ENCODE data around the gene IQGAP2.
A peak's percentile ranks its signal among the peaks of the same experiment; 100 is the strongest.

The IQGAP2 gene

GRCh38 chr5:76532973-76533372, 129.9 kb downstream of the IQGAP2 start:
- TF ChIP-seq, protein P1, sequence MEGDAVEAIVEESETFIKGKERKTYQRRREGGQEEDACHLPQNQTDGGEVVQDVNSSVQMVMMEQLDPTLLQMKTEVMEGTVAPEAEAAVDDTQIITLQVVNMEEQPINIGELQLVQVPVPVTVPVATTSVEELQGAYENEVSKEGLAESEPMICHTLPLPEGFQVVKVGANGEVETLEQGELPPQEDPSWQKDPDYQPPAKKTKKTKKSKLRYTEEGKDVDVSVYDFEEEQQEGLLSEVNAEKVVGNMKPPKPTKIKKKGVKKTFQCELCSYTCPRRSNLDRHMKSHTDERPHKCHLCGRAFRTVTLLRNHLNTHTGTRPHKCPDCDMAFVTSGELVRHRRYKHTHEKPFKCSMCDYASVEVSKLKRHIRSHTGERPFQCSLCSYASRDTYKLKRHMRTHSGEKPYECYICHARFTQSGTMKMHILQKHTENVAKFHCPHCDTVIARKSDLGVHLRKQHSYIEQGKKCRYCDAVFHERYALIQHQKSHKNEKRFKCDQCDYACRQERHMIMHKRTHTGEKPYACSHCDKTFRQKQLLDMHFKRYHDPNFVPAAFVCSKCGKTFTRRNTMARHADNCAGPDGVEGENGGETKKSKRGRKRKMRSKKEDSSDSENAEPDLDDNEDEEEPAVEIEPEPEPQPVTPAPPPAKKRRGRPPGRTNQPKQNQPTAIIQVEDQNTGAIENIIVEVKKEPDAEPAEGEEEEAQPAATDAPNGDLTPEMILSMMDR (IDR thresholded peaks at IDR 0.05; ENCODE audit: low read depth, low read length), result no peak
- H3K36me3 ChIP-seq, result no peaks in the 10 kb centered on the region
- DNase-seq, result no peak
- no peaks in the 10 kb centered on the region for H3K9me3 ChIP-seq
- H3K4me3 ChIP-seq (ENCODE audit: low read depth, low read length), result no peak overlapping the region
- H3K4me1 ChIP-seq, result no peaks in the 10 kb centered on the region
- peaks cover 3% of the 10 kb centered on the region; the same call in 1 of the 2 replicates for H3K27me3 ChIP-seq

DNA sequence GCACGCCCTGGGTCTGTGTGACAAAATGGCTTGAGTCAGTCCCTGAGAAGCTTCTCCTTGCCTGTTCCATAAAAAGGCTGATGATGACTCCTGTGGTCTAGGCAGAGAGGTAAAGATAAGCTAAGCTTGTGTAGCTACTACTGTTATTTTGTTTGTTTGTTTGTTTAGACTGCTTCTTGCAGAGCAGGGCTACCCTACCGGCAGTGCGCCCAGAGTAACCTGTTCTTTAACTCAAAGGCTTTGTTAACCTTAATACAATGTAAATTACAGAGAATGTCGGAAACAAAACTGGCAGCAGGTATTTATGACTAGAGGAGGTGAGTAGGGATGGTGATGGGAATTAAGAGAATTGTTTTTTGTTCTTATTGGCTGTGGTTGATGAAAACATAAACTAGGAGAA, 132.5 kb downstream of the IQGAP2 start:
- Histone ChIP-seq H3K4me1 (no peaks in the 10 kb centered on the region), H3K4me3 (ENCODE audit: low read depth, low read length) (no peak overlapping the region), H3K27me3 (no peaks in the 10 kb centered on the region), H3K9me3 (no peaks in the 10 kb centered on the region), H3K36me3 (no peaks in the 10 kb centered on the region)
- TF ChIP-seq, protein P1 (IDR thresholded peaks at IDR 0.05; ENCODE audit: low read depth, low read length), result no peak
- DNase-seq, result no peak

DNA sequence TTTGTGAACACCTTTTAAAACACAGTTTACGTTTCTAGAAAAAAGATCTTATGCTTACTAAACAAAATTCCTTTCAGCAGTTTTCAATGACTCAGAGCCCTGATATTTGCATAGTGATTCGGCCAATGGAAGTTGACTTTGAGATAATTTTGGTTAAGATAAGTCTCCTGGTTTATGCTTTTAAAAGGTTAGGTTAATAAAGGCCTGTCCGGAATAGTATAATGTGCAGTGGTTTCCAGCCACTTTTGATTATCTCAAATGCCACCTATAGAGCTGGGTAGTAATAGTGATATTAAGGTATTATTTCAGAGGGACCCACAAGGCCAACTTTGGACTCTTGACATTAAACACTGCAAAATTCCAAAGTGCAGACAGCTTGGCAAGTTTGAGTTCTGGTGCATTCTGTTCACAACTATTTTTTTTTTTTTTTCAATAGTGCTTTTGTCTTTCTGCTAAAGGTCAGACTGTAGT, 134.0 kb downstream of the IQGAP2 start:
- no peak for DNase-seq
- Histone ChIP-seq H3K4me3 (ENCODE audit: low read depth, low read length) (no peak overlapping the region), H3K9me3 (no peaks in the 10 kb centered on the region), H3K36me3 (no peaks in the 10 kb centered on the region), H3K4me1 (no peaks in the 10 kb centered on the region), H3K27me3 (no peaks in the 10 kb centered on the region)
- TF ChIP-seq, protein P1 (IDR thresholded peaks at IDR 0.05; ENCODE audit: low read depth, low read length), result no peak

DNA sequence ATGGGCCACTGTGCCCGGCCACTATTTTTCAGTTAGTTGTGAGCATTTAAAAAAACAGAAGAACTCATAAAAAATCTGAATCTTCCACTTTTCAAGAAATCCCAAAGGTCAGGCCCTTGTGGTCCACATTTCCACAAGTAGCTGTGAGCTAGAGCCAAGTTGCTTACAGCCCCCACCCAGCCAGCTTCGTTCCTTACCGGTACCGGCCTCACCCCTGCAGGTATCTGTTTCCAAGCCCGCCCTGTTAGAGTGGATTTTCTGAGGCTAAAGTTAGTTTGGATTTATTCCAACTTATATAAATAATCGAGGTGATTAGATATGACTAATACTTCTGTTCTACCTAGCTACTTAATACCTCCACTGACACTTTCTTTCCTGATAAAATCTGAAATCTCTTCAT, 139.2 kb downstream of the IQGAP2 start:
- TF ChIP-seq, protein P1 (IDR thresholded peaks at IDR 0.05; ENCODE audit: low read depth, low read length), result no peak
- no peaks in the 10 kb centered on the region for H3K27me3 ChIP-seq
- no peaks in the 10 kb centered on the region for H3K4me1 ChIP-seq
- no peaks in the 10 kb centered on the region for H3K9me3 ChIP-seq
- H3K36me3 ChIP-seq, result no peaks in the 10 kb centered on the region
- no peak for DNase-seq
- no peak overlapping the region for H3K4me3 ChIP-seq (ENCODE audit: low read depth, low read length)

- DNase-seq, result no peak
- Histone ChIP-seq H3K27me3 (no peaks in the 10 kb centered on the region), H3K4me1 (no peaks in the 10 kb centered on the region), H3K4me3 (ENCODE audit: low read depth, low read length) (no peak overlapping the region), H3K36me3 (no peaks in the 10 kb centered on the region), H3K9me3 (no peaks in the 10 kb centered on the region)
- TF ChIP-seq, protein P1 (IDR thresholded peaks at IDR 0.05; ENCODE audit: low read depth, low read length), result no peak
Observed at GRCh38 chr5:76542887-76543690, 140.0 kb downstream of the IQGAP2 start.

GRCh38 chr5:76544268-76544926, 141.3 kb downstream of the IQGAP2 start:
- Histone ChIP-seq H3K27me3 (no peaks in the 10 kb centered on the region), H3K4me3 (ENCODE audit: low read depth, low read length) (no peak overlapping the region), H3K4me1 (no peaks in the 10 kb centered on the region), H3K9me3 (no peaks in the 10 kb centered on the region), H3K36me3 (no peaks in the 10 kb centered on the region)
- TF ChIP-seq, protein P1 (IDR thresholded peaks at IDR 0.05; ENCODE audit: low read depth, low read length), result peak; percentile 30
- DNase-seq, result no peak
